ENCODE measurements around the gene LAMA3.
"Not testable (repeated sequence)": the region's sequence is repeated elsewhere in the genome, so short reads cannot be mapped to it uniquely, and the experiment has no call there.

The LAMA3 gene

GRCh38 chr18:23731861-23732260 lies 42.6 kb downstream of the LAMA3 start (continued):
- no peak for TF ChIP-seq ZNF138 (tag by site-specific recombination; IDR thresholded peaks at IDR 0.05; ENCODE audit: borderline replicate concordance)
- no peak for TF ChIP-seq KLF8 (tag by site-specific recombination; IDR thresholded peaks at IDR 0.05)
- no peak for TF ChIP-seq HOXA7 (CRISPR knock-in tag; IDR thresholded peaks at IDR 0.05; ENCODE audit: borderline replicate concordance)
- TF ChIP-seq, protein P1, sequence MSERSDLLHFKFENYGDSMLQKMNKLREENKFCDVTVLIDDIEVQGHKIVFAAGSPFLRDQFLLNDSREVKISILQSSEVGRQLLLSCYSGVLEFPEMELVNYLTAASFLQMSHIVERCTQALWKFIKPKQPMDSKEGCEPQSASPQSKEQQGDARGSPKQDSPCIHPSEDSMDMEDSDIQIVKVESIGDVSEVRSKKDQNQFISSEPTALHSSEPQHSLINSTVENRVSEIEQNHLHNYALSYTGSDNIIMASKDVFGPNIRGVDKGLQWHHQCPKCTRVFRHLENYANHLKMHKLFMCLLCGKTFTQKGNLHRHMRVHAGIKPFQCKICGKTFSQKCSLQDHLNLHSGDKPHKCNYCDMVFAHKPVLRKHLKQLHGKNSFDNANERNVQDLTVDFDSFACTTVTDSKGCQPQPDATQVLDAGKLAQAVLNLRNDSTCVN (tag by site-specific recombination; optimal IDR thresholded peaks at IDR 0.05) = no peak

DNA sequence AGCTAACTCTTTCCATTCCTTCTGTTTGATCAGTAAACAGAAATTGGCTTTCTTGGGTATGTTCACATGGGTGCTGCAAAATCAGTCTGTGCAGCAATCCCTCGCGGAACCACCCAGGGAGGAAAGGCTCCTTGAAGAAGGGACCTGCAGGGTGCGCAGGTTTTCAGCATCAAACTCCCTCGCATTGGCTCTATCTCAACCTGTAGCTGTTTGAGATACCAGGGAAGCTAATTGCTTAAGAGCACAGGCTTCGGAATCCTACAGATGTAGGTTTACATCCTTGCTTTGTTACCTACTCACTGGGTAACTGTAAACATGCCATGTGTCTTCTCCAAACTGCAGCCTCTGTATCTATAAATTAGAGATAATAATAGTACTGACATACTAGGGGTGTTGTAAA lies 43.2 kb downstream of the LAMA3 start:
- ChIA-PET POLR2A (no interaction called here), CTCF (interaction anchor here (0.6 to 1.3 kb wide), 2 partner anchors 13 to 218 kb away, joined by 3 to 5 read pairs; no protein-coding TSS in a partner anchor)
- H3K9me3 ChIP-seq (ENCODE audit: control insufficient read depth, insufficient read depth, low read depth, low read length) = no peaks in the 10 kb centered on the region
- no peak overlapping the region for H3K4me3 ChIP-seq (ENCODE audit: low read depth, low read length)
- TF ChIP-seq ZNF585B (tag by site-specific recombination; IDR thresholded peaks at IDR 0.05) (no peak), SP7 (tag by site-specific recombination; IDR thresholded peaks at IDR 0.05) (0 out of 2 replicates have a peak, but pooled peaks have one; percentile 10), ZNF292 (tag by site-specific recombination; IDR thresholded peaks at IDR 0.05; ENCODE audit: borderline replicate concordance, low read depth) (no peak)
- H3K27ac ChIP-seq (ENCODE audit: extremely low read depth, low read depth, low read length) = no peak overlapping the region
- H3K4me1 ChIP-seq (ENCODE audit: control insufficient read depth, insufficient read depth, low read length) = no peaks in the 10 kb centered on the region
- H3K36me3 ChIP-seq (ENCODE audit: control insufficient read depth in 2 of 2, insufficient read depth in 1 of 2, low read length in 2 of 2) = peaks cover 0 to 9% of the 10 kb centered on the region in 2 experiments

GRCh38 chr18:23733265-23733664 lies 44.0 kb downstream of the LAMA3 start:
- H3K9me3 ChIP-seq (ENCODE audit: control insufficient read depth, insufficient read depth, low read depth, low read length); POLR2A ChIA-PET; H3K27ac ChIP-seq (ENCODE audit: extremely low read depth, low read depth, low read length); H3K4me1 ChIP-seq (ENCODE audit: control insufficient read depth, insufficient read depth, low read length); H3K4me3 ChIP-seq (ENCODE audit: low read depth, low read length): not testable (repeated sequence)
- H3K36me3 ChIP-seq (ENCODE audit: control insufficient read depth in 2 of 2, insufficient read depth in 1 of 2, low read length in 2 of 2) = peaks cover 0 to 10% of the 10 kb centered on the region in 2 experiments
- CTCF ChIA-PET = interaction anchor here (1.3 kb wide), 1 partner anchor 14 kb away, joined by 5 read pairs; no protein-coding TSS in a partner anchor

DNA sequence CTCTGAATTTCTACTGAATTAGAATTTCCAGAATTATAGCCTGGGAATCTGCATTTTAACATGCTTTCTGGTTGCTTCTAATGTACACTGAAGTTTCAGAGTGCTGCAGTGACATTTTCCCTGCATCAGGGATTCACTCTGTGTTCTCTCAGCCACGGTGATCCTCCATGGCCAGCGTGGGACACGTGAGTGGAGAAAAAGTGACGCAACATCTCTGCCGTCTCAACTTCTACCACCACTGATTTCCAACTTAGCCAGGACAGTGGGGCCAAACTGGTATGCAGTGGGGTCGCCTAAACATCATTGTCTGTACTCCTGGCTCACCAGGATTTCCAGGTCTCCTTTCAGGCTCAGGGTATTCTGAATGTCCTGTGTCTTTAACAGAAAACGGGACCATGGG lies 44.6 kb downstream of the LAMA3 start:
- Histone ChIP-seq H3K27ac (ENCODE audit: extremely low read depth, low read depth, low read length) (no peak overlapping the region), H3K4me3 (ENCODE audit: low read depth, low read length) (no peak overlapping the region), H3K4me1 (ENCODE audit: control insufficient read depth, insufficient read depth, low read length) (peaks cover 2% of the 10 kb centered on the region), H3K9me3 (ENCODE audit: control insufficient read depth, insufficient read depth, low read depth, low read length) (no peaks in the 10 kb centered on the region), H3K36me3 (ENCODE audit: control insufficient read depth in 2 of 2, insufficient read depth in 1 of 2, low read length in 2 of 2) (peaks cover 0 to 10% of the 10 kb centered on the region in 2 experiments)
- POLR2A ChIA-PET = no interaction called here
- CTCF ChIA-PET = no interaction called here
- no peak for TF ChIP-seq GLI4 (tag by site-specific recombination; IDR thresholded peaks at IDR 0.05)
- TF ChIP-seq ZNF416 (tag by site-specific recombination; IDR thresholded peaks at IDR 0.05) = no peak
- no peak for TF ChIP-seq YY2 (tag by site-specific recombination; IDR thresholded peaks at IDR 0.05)
- no peak for TF ChIP-seq ZBTB49 (tag by site-specific recombination; IDR thresholded peaks at IDR 0.05; ENCODE audit: low read depth)
- TF ChIP-seq ZNF473 (tag by site-specific recombination; IDR thresholded peaks at IDR 0.05) = no peak
- TF ChIP-seq ZNF623 (tag by site-specific recombination; IDR thresholded peaks at IDR 0.05) = no peak

- H3K27ac ChIP-seq (ENCODE audit: extremely low read depth, low read depth, low read length) = no peak overlapping the region
- H3K9me3 ChIP-seq (ENCODE audit: control insufficient read depth, insufficient read depth, low read depth, low read length) = no peaks in the 10 kb centered on the region
- no peak overlapping the region for H3K4me3 ChIP-seq (ENCODE audit: low read depth, low read length)
- ChIA-PET CTCF (interaction anchor here (0.7 kb wide), 1 partner anchor 429 kb away, joined by 3 read pairs; no protein-coding TSS in a partner anchor), POLR2A (interaction anchor here (0.6 kb wide), 1 partner anchor 40 kb away, joined by 6 read pairs; no protein-coding TSS in a partner anchor)
- peaks cover 0 to 10% of the 10 kb centered on the region in 2 experiments for H3K36me3 ChIP-seq (ENCODE audit: control insufficient read depth in 2 of 2, insufficient read depth in 1 of 2, low read length in 2 of 2)
- peaks cover 13% of the 10 kb centered on the region for H3K4me1 ChIP-seq (ENCODE audit: control insufficient read depth, insufficient read depth, low read length)
- peak; percentile 74 for TF ChIP-seq BCL6B (tag by site-specific recombination; IDR thresholded peaks at IDR 0.05)
- no peak for TF ChIP-seq WT1 (tag by site-specific recombination; IDR thresholded peaks at IDR 0.05)
- TF ChIP-seq, protein P2, sequence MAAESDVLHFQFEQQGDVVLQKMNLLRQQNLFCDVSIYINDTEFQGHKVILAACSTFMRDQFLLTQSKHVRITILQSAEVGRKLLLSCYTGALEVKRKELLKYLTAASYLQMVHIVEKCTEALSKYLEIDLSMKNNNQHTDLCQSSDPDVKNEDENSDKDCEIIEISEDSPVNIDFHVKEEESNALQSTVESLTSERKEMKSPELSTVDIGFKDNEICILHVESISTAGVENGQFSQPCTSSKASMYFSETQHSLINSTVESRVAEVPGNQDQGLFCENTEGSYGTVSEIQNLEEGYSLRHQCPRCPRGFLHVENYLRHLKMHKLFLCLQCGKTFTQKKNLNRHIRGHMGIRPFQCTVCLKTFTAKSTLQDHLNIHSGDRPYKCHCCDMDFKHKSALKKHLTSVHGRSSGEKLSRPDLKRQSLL (tag by site-specific recombination; IDR thresholded peaks at IDR 0.05) = 0 out of 2 replicates have a peak, but pooled peaks have one; percentile 10
- no peak for TF ChIP-seq ZNF211 (tag by site-specific recombination; IDR thresholded peaks at IDR 0.05; ENCODE audit: low read depth)
- TF ChIP-seq ZIC2 (tag by site-specific recombination; IDR thresholded peaks at IDR 0.05) = peak; percentile 17; the same call in 1 of the 2 replicates
- no peak for TF ChIP-seq ZNF350 (tag by site-specific recombination; IDR thresholded peaks at IDR 0.05)
- TF ChIP-seq ZNF473 (tag by site-specific recombination; IDR thresholded peaks at IDR 0.05) = no peak
- peak; percentile 58 for TF ChIP-seq ZBTB48 (tag by site-specific recombination; IDR thresholded peaks at IDR 0.05)
These were observed 45.8 kb downstream of the LAMA3 start for GRCh38 chr18:23735021-23735464.
